ENCODE results near the gene RPL10A.

DNA sequence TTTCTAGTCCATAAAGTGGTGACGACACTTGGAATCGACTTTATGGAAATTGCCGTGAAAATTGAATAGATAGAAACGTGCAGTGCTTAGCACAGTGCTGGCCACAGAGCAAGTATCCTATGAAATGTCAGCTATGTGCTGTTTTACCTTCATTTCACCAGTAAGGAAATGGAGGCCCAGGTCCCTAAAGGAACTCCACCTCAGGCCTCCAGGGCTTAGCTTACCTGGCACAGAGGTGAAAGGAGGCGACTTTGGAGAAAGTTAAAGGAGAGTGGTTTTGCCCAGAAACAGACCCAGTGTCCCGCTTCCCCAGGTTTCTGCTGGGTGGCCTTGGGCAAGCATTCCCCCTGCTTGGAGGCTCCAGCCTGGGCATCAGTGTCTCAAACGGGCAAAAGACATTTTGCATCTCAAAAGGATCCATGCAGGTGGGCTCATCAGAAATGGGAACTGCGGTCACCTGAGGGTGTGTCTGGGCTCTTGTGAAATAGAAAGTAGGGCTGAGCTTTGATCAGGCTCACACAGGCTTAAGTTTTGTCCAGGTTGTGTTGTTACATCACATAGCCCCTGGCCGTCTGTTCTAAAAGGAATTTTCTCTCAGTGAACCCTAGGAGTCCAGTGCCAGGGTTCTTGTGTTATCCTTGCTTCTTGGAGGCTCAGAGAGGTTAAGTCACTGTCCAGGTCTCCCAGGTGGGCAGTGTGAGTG is 51.3 kb downstream of the RPL10A start:
- TF ChIP-seq, protein P1, sequence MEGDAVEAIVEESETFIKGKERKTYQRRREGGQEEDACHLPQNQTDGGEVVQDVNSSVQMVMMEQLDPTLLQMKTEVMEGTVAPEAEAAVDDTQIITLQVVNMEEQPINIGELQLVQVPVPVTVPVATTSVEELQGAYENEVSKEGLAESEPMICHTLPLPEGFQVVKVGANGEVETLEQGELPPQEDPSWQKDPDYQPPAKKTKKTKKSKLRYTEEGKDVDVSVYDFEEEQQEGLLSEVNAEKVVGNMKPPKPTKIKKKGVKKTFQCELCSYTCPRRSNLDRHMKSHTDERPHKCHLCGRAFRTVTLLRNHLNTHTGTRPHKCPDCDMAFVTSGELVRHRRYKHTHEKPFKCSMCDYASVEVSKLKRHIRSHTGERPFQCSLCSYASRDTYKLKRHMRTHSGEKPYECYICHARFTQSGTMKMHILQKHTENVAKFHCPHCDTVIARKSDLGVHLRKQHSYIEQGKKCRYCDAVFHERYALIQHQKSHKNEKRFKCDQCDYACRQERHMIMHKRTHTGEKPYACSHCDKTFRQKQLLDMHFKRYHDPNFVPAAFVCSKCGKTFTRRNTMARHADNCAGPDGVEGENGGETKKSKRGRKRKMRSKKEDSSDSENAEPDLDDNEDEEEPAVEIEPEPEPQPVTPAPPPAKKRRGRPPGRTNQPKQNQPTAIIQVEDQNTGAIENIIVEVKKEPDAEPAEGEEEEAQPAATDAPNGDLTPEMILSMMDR (IDR thresholded peaks at IDR 0.05; ENCODE audit: borderline replicate concordance, extremely low read depth, low read length, poor library complexity, severe bottlenecking), result no peak
- no peak for TF ChIP-seq EZH2 (IDR thresholded peaks at IDR 0.05; ENCODE audit: borderline replicate concordance, low read depth, low read length, severe bottlenecking)
